B cell (primary cell): Measurements from ENCODE around the gene COQ7. TPM values are rescaled to one million over a fixed set of nuclear protein-coding genes. Genes with fewer than 3 reads are reported as not detected.

ENCODE experiments used
- ATAC-seq: fragments of 200-7000 bp; cut with Tn5 transposase; one replicate; pipeline ENCODE4 v1.10.0; 2021; ENCODE audit warnings: low read depth, mild to moderate bottlenecking, moderate number of reproducible peaks, moderate library complexity
- CTCF ChIA-PET: fragments of 350-600 bp; sonication (Branson Sonifier 250); formaldehyde crosslinking; loops from one replicate; lab custom pipeline; 2021; ENCODE audit warnings: antibody characterized with exemption, inconsistent platforms; lab: Charles Lee
- POLR2A ChIA-PET: fragments of 350-600 bp; sonication (Branson Sonifier 250); formaldehyde crosslinking; loops from one replicate; lab custom pipeline; 2021; ENCODE audit warnings: antibody characterized with exemption; lab: Charles Lee
- DNase-seq: peaks from one replicate; pipeline ENCODE4 v3.0.0; 2013
- H2AFZ ChIP-seq: 2 replicates; pipeline ENCODE4 v1.6.1; 2012; ENCODE audit warnings: mild to moderate bottlenecking, low read depth, low read length; ENCODE audit not compliant: insufficient read depth, poor library complexity, severe bottlenecking
- H3K27ac ChIP-seq, 2 donors: 1 replicate in 1 of 2; 2 replicates in 1 of 2; pipeline ENCODE4 v1.5.1; 2012 to 2013; ENCODE audit warnings: low read length in 2 of 2, mild to moderate bottlenecking in 2 of 2, moderate library complexity in 1 of 2
- H3K27me3 ChIP-seq, 4 experiments: fragments of 200-600 bp in 1 of 4; sonication (generic) in 1 of 4; replicated peaks in 1 of 4; 1 replicate in 2 of 4; 2 replicates in 2 of 4; pipeline versions ENCODE4 v1.6.1 to v1.7.0; 2013 to 2016; ENCODE audit warnings: low read length in 3 of 4, mild to moderate bottlenecking in 2 of 4, mixed read lengths in 1 of 4, moderate library complexity in 1 of 4; ENCODE audit not compliant: insufficient read depth in 4 of 4, control insufficient read depth in 3 of 4; ENCODE audit errors: control extremely low read depth in 1 of 4
- H3K36me3 ChIP-seq, 2 experiments: replicated peaks in 1 of 2; 1 replicate in 1 of 2; 2 replicates in 1 of 2; pipeline versions ENCODE4 v1.6.1 to v1.7.1; 2013; ENCODE audit warnings: low read length in 1 of 2; ENCODE audit not compliant: insufficient read depth in 2 of 2, control insufficient read depth in 1 of 2; ENCODE audit errors: control extremely low read depth in 1 of 2, extremely low read depth in 1 of 2
- H3K4me1 ChIP-seq, 2 donors: fragments of 200-600 bp in 1 of 2; sonication (generic) in 1 of 2; 1 replicate in 1 of 2; 2 replicates in 1 of 2; pipeline versions ENCODE4 v1.5.1 to v1.6.1; 2013 to 2017; ENCODE audit warnings: low read length in 2 of 2; ENCODE audit not compliant: control insufficient read depth in 2 of 2, insufficient read depth in 2 of 2
- H3K4me2 ChIP-seq: replicated peaks from 2 replicates; pipeline ENCODE3; 2012; ENCODE audit warnings: mild to moderate bottlenecking, low read depth, low read length; ENCODE audit not compliant: poor library complexity, severe bottlenecking
- H3K4me3 ChIP-seq, 5 experiments: fragments of 200-600 bp in 1 of 5; sonication (generic) in 1 of 5; 1 replicate in 3 of 5; 2 replicates in 2 of 5; pipeline versions ENCODE4 v1.5.1 to v1.7.0; 2011 to 2016; ENCODE audit warnings: low read length in 4 of 5, mild to moderate bottlenecking in 4 of 5, low read depth in 2 of 5, control low read depth in 1 of 5, moderate library complexity in 1 of 5; ENCODE audit not compliant: insufficient read depth in 1 of 5; ENCODE audit errors: control extremely low read depth in 1 of 5, extremely low read depth in 1 of 5
- H3K79me2 ChIP-seq: fragments of 200-600 bp; sonication (generic); one replicate; pipeline ENCODE4 v1.6.0; 2016; ENCODE audit warnings: low read length; ENCODE audit not compliant: control insufficient read depth, insufficient read depth
- H3K9ac ChIP-seq: fragments of 200-600 bp; sonication (generic); 2 replicates; pipeline ENCODE4 v1.6.1; 2017; ENCODE audit warnings: mild to moderate bottlenecking, low read length, moderate library complexity
- H3K9me3 ChIP-seq, 3 donors: one replicate each; pipeline versions ENCODE4 v1.6.1 to v1.7.1; 2013; ENCODE audit warnings: low read length in 2 of 3; ENCODE audit not compliant: control insufficient read depth in 2 of 3, insufficient read depth in 1 of 3; ENCODE audit errors: control extremely low read depth in 1 of 3
- H4K20me1 ChIP-seq: 2 replicates; pipeline ENCODE4 v1.6.0; 2012; ENCODE audit warnings: mild to moderate bottlenecking, low read length; ENCODE audit not compliant: insufficient read depth, control insufficient read depth, poor library complexity, severe bottlenecking
- H3K27ac Mint-ChIP-seq: one replicate; pipeline ENCODE4 v1.8.0; 2021; ENCODE audit warnings: mixed read lengths
- H3K27me3 Mint-ChIP-seq: one replicate; pipeline ENCODE4 v1.8.0; 2021; ENCODE audit warnings: mixed read lengths
- H3K4me1 Mint-ChIP-seq: one replicate; pipeline ENCODE4 v1.8.0; 2021; ENCODE audit warnings: mixed read lengths
- H3K4me3 Mint-ChIP-seq: one replicate; pipeline ENCODE4 v1.8.0; 2021; ENCODE audit warnings: mixed read lengths
- H3K9me3 Mint-ChIP-seq: one replicate; pipeline ENCODE4 v1.8.0; 2022; ENCODE audit warnings: mixed read lengths; ENCODE audit not compliant: insufficient read depth
- CTCF ChIP-seq: fragments of 200-600 bp; IDR thresholded peaks from one replicate; pipeline ENCODE4 v1.8.0; 2022; ENCODE audit warnings: antibody characterized with exemption, mild to moderate bottlenecking
- EZH2 ChIP-seq: IDR thresholded peaks from 2 replicates; pipeline ENCODE4 v1.6.1; 2012; ENCODE audit warnings: borderline replicate concordance, low read depth, mild to moderate bottlenecking, moderate library complexity, low read length; ENCODE audit not compliant: insufficient read depth, poor library complexity, severe bottlenecking
- WGBS: methylation state at CpG from one replicate; pipeline ENCODE4 v1.1.5; 2013; ENCODE audit warnings: missing lambda C conversion rate; ENCODE audit not compliant: insufficient coverage; 5-methylcytosine and 5-hydroxymethylcytosine counted together
- intact Hi-C: fragments of 100-400 bp; cut with micrococcal nuclease; formaldehyde crosslinking; loops from one replicate; pipeline ENCODE4 v1.10.0; 2022
- polyA minus RNA-seq: library from RNA; depleted of rRNA, polyadenylated mRNA; stranded (reverse); fragments of >200 nt; gene quantifications from 2 replicates; pipeline ENCODE4 v1.2.3, GENCODE V29; 2012
- polyA plus RNA-seq: library from polyadenylated mRNA; depleted of rRNA; stranded (reverse); fragments of >200 nt; gene quantifications from 2 replicates; pipeline ENCODE4 v1.2.3, GENCODE V29; 2012
- total RNA-seq, 2 donors: library from RNA; stranded (reverse); fragments of 120-200 nt in 1 of 2; gene quantifications; 1 replicate in 1 of 2; 2 replicates in 1 of 2; pipeline versions ENCODE4 v1.2.3 to v1.2.4, GENCODE V29; 2013 to 2022

COQ7 gene
- 19.4 and 19.5 TPM in 2 replicates for total RNA-seq
- total RNA-seq (2013), result 23.0 TPM
- polyA plus RNA-seq, result 8.1 and 8.6 TPM in 2 replicates
- 23.0 and 32.7 TPM in 2 replicates for polyA minus RNA-seq

DNA sequence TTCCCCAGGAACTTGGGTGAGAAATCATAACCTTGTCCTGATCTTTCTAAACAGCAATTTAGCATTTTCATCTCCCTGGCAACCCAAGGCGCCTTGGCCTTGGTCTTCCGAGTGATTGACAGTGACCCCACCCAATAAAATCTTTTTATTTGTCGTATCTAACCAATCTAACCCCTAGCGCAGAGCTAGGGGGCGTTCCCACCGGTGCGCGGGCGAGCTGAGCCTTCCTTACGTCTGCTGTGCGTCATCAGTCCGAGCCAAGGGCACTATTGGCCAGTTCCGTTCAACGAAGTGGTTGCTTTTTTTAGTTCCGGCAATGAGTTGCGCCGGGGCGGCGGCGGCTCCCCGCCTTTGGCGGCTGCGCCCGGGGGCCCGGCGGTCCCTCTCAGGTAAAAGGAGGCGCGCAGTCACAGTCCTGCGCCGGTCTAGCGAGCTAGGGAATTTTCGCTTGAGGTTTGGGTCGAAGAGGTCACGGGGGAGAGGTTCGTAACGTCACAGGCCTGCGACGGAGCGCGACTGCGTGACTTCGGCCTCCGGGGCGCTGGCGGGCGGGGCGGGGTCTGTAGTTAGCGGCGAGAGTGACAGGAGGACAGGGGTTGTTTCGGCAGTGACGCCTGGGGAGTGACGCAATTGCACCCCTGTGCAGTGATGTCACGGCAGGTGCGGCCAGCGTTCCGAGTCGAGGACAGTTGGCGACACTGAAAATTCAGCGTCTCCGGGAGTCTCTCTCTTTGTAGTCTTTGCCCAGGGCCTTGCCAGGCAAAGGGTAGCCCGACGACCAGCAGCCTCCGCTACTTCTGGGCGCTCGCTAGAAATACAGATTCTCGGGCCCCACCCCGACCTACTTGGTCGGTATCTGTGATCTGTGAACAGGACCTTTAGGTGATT lies at the start of gene COQ7:
Gene COQ7 (plus strand): TSS at position 266 of the 888 bp plus-strand sequence. CDS start 51 bp downstream, at position 317.
- peaks cover 8% of the 10 kb centered on the region for H3K27me3 Mint-ChIP-seq
- DNase-seq (peak; percentile 100), ATAC-seq (peak; percentile 90)
- Histone ChIP-seq H3K9ac (peak within 1 kb of the TSS; percentile 98), H3K27me3 (no peaks in the 10 kb centered on the region), H3K4me2 (peak within 1 kb of the TSS; percentile 84), H2AFZ (peak within 1 kb of the TSS; percentile 87), H3K4me3 (peak within 1 kb of the TSS; percentile 78 to 91 (median 79)), H4K20me1 (no peaks in the 10 kb centered on the region), H3K36me3 (peaks cover 0 to 1% of the 10 kb centered on the region in 2 experiments), H3K9me3 (no peaks in the 10 kb centered on the region), H3K79me2 (peaks cover 2% of the 10 kb centered on the region), H3K4me1 (peaks cover 8 to 14% of the 10 kb centered on the region in 2 donors), H3K27ac (peak within 1 kb of the TSS; percentile 99 to 100)
- H3K4me1 Mint-ChIP-seq, result peaks cover 14% of the 10 kb centered on the region
- ChIA-PET CTCF (interaction anchor here (0.6 to 1.3 kb wide), 5 partner anchors 18 to 457 kb away, joined by 3 to 11 read pairs (median 4); partner anchors contain the start of gene ARL6IP1), POLR2A (interaction anchor here (1.0 to 1.7 kb wide), 4 partner anchors 18 to 488 kb away, joined by 3 to 11 read pairs (median 6); partner anchors contain the start of genes RPS15A and VPS35L)
- peak within 1 kb of the TSS; percentile 91 for H3K4me3 Mint-ChIP-seq
- no peak for TF ChIP-seq EZH2
- H3K9me3 Mint-ChIP-seq, result no peaks in the 10 kb centered on the region
- WGBS, result under 1% methylated on average over 68 of the region's 68 CpGs
- intact Hi-C loops, result loop anchor here (1.0 to 5.0 kb wide), 2 partner anchors 100 to 456 kb away; partner anchors contain the start of genes CCP110 and SYT17
- peak within 1 kb of the TSS; percentile 99 for H3K27ac Mint-ChIP-seq

- no peak overlapping the region for H3K9ac ChIP-seq
- H3K4me3 ChIP-seq, result no peak overlapping the region
- H3K27me3 ChIP-seq, result no peaks in the 10 kb centered on the region
- WGBS, result no CpG with 5 or more reads among the region's 4 CpGs
- H2AFZ ChIP-seq, result no peak overlapping the region
- H3K4me3 Mint-ChIP-seq, result no peak overlapping the region
- no peaks in the 10 kb centered on the region for H3K9me3 Mint-ChIP-seq
- intact Hi-C loops, result no loop called here
- ChIA-PET POLR2A (no interaction called here), CTCF (no interaction called here)
- no peak for DNase-seq
- no peak for ATAC-seq
- H3K27me3 Mint-ChIP-seq, result peaks cover 7% of the 10 kb centered on the region
- no peaks in the 10 kb centered on the region for H3K9me3 ChIP-seq
- TF ChIP-seq CTCF (no peak), EZH2 (no peak)
- H3K27ac Mint-ChIP-seq, result no peak overlapping the region
- no peaks in the 10 kb centered on the region for H4K20me1 ChIP-seq
- H3K79me2 ChIP-seq, result no peaks in the 10 kb centered on the region
- H3K4me2 ChIP-seq, result no peak overlapping the region
- no peaks in the 10 kb centered on the region for H3K4me1 ChIP-seq
- H3K27ac ChIP-seq, result no peak overlapping the region
- H3K4me1 Mint-ChIP-seq, result no peaks in the 10 kb centered on the region
- no peaks in the 10 kb centered on the region for H3K36me3 ChIP-seq
These were observed 46.7 kb upstream of the COQ7 start for GRCh38 chr16:19020689-19021088.
